Natural killer cell treated with Interleukin-12 subunit alpha and Interleukin-12 subunit beta and Interleukin-15 and Interleukin-18, amount 100 ng/mL, for 72 hours (primary cell): ENCODE data around the gene SPATS2. TPM values are rescaled to one million over a fixed set of nuclear protein-coding genes. Genes with fewer than 3 reads are reported as not detected.
"Not testable (repeated sequence)": the region's sequence is repeated elsewhere in the genome, so short reads cannot be mapped to it uniquely, and the experiment has no call there.

Experiments used
- ATAC-seq, 2 donors: fragments of 150-1000 bp; cut with Tn5 transposase in 1 of 2; sonication (Bioruptor Pico), chemical (Tn5 transposase) in 1 of 2; 2 replicates each; pipeline ENCODE4 v1.10.0; 2021
- DNase-seq: peaks from one replicate; pipeline ENCODE4 v3.0.0; 2022; ENCODE audit warnings: low spot score
- H3K27ac Mint-ChIP-seq, 2 donors: 1 replicate in 1 of 2; 2 replicates in 1 of 2; pipeline ENCODE4 v1.8.0; 2022; ENCODE audit warnings: mixed read lengths in 2 of 2, mild to moderate bottlenecking in 1 of 2, moderate library complexity in 1 of 2
- H3K27me3 Mint-ChIP-seq, 2 donors: 1 replicate in 1 of 2; 2 replicates in 1 of 2; pipeline ENCODE4 v1.8.0; 2022; ENCODE audit warnings: mixed read lengths in 2 of 2
- H3K36me3 Mint-ChIP-seq: one replicate; pipeline ENCODE4 v1.8.0; 2022; ENCODE audit warnings: mixed read lengths
- H3K4me1 Mint-ChIP-seq, 2 donors: 1 replicate in 1 of 2; 2 replicates in 1 of 2; pipeline ENCODE4 v1.8.0; 2022; ENCODE audit warnings: low read depth in 2 of 2, mixed read lengths in 2 of 2, mild to moderate bottlenecking in 1 of 2
- H3K4me3 Mint-ChIP-seq: one replicate; pipeline ENCODE4 v1.8.0; 2022; ENCODE audit warnings: mixed read lengths
- H3K9me3 Mint-ChIP-seq: 2 replicates; pipeline ENCODE4 v1.8.0; 2022; ENCODE audit warnings: mixed read lengths
- total RNA-seq, 2 donors: library from RNA; stranded (reverse); gene quantifications; one replicate each; pipeline ENCODE4 v1.2.3, GENCODE V29; 2022

SPATS2 gene
- total RNA-seq, 2 donors from 2014 or later: 13.7 to 21.1 TPM

DNA sequence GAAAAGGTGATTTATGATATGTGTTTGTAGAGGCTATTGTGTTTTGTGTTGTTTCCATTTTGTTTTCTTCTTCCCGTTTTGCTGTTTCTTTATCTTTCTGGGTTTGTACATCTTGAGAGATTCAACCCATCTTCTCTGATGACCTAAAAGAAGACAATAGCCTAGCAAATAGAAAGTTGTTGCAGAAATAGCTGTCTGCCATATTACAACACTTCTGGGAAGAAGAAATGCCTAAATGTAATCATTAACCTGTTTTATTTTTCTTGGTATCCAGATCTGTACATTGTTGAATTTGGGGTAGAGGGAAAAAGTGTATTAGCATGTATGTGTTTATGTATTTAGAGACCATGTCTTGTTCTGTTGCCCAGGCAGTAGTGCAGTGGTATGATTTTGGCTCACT is 50.3 kb downstream of the SPATS2 start:
- ATAC-seq: no peak
- no peaks in the 10 kb centered on the region for H3K27me3 Mint-ChIP-seq
- H3K9me3 Mint-ChIP-seq: no peaks in the 10 kb centered on the region
- no peak overlapping the region for H3K27ac Mint-ChIP-seq
- DNase-seq: no peak
- H3K36me3 Mint-ChIP-seq: no peaks in the 10 kb centered on the region
- no peak overlapping the region for H3K4me3 Mint-ChIP-seq
- H3K4me1 Mint-ChIP-seq: peaks cover 6% of the 10 kb centered on the region in 2 donors

DNA sequence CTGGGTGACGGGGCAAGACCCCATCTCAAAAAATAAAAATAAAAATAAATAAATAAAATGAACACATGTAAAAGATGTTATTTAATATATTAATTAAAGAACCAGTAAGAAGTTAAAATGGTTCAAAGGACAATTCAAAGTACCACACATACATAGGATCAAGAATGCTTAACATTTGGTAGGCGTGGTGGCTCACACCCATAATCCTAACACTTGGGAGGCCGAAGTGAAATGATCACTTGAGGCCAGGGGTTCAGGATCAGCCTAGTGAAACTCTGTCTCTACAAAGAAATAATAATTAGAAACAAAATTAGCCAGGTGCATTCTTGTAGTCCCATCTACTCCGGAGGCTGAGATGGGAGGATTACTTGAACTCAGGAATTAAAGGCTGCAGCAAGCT is 53.3 kb downstream of the SPATS2 start:
- DNase-seq (no peak), ATAC-seq (no peak)
- H3K4me1 Mint-ChIP-seq: peaks cover 6 to 7% of the 10 kb centered on the region in 2 donors
- H3K36me3 Mint-ChIP-seq: no peaks in the 10 kb centered on the region
- H3K27ac Mint-ChIP-seq: no peak overlapping the region
- no peak overlapping the region for H3K4me3 Mint-ChIP-seq
- no peaks in the 10 kb centered on the region for H3K27me3 Mint-ChIP-seq
- no peaks in the 10 kb centered on the region for H3K9me3 Mint-ChIP-seq

DNA sequence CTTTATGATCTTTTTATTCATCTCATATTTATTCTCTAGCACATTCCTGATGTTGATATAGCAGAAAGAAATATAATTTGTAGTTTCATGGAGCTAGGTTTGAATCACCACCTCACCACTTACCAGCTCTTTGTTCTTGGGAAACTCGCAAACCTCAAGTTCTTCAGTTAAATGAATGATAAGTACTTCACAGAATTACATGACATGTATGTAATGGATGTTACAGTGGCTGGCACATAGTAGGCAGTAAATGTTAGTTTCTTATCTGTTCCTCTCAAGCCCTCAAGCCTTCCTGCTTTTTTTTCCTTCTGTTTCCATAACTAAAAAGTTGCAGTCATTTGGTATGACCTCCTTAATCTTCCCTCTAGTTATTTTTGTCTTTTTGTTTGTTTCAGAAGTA is 54.9 kb downstream of the SPATS2 start:
- peaks cover 6 to 7% of the 10 kb centered on the region in 2 donors for H3K4me1 Mint-ChIP-seq
- H3K9me3 Mint-ChIP-seq: no peaks in the 10 kb centered on the region
- DNase-seq (no peak), ATAC-seq (no peak)
- no peaks in the 10 kb centered on the region for H3K36me3 Mint-ChIP-seq
- H3K27me3 Mint-ChIP-seq: no peaks in the 10 kb centered on the region
- no peak overlapping the region for H3K27ac Mint-ChIP-seq
- H3K4me3 Mint-ChIP-seq: no peak overlapping the region

DNA sequence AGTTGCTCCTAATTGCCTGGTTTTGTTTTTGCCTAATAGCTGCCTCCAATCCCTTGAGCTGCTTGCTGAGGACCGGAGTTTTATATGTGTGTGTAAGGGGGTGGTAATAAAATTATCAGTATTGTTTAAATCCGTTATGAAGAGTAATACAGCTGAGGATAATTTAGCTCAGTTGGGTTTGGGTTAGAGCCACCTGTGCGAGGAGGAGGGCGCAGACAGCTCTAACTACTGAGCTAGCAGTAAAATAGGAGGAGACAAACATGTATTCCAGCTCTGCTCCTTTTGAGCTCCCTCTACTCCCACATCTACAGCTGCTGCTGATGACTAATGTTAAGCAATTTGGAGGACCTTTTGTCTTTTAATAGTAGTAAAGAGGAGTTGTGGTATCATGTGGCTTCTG is 61.5 kb downstream of the SPATS2 start:
- no peak for ATAC-seq
- H3K4me1 Mint-ChIP-seq: no peaks in the 10 kb centered on the region
- H3K27ac Mint-ChIP-seq: no peak overlapping the region
- H3K27me3 Mint-ChIP-seq: no peaks in the 10 kb centered on the region
- DNase-seq: no peak
- H3K9me3 Mint-ChIP-seq: no peaks in the 10 kb centered on the region
- no peak overlapping the region for H3K4me3 Mint-ChIP-seq
- H3K36me3 Mint-ChIP-seq: no peaks in the 10 kb centered on the region

DNA sequence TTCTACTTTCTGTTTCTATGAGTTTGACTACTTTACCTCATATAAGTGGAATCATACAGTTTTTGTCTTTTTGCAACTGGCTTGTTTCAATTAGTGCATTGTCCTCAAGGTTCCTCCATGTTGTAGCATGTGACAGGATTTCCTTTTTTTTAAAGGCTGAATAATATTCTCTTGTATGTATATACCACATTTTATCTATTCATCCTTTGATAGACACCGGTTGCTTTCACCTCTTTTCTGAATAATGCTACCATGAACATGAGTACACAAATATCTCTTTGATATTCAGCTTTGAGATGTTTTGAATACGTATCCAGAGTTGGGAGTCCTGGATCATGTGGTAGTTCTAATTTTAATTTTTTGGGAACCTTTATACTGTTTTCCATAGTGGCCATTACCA is 65.4 kb downstream of the SPATS2 start:
- DNase-seq (no peak), ATAC-seq (no peak)
- H3K27me3 Mint-ChIP-seq: no peaks in the 10 kb centered on the region
- H3K9me3 Mint-ChIP-seq: no peaks in the 10 kb centered on the region
- H3K27ac Mint-ChIP-seq: no peak overlapping the region
- no peak overlapping the region for H3K4me3 Mint-ChIP-seq
- no peaks in the 10 kb centered on the region for H3K36me3 Mint-ChIP-seq
- no peaks in the 10 kb centered on the region for H3K4me1 Mint-ChIP-seq

DNA sequence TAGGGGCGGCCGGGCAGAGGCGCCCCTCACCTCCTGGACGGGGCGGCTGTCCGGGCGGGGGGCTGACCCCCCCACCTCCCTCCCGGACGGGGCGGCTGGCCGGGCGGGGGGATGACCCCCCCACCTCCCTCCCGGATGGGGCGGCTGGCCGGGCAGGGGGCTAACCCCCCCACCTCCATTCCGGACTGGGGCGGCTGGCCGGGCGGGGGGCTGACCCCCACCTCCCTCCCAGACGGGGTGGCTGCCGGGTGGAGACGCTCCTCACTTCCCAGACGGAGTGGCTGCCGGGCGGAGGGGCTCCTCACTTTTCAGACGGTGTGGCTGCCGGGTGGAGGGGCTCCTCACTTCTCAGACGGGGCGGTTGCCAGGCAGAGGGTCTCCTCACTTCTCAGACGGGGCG is 69.5 kb downstream of the SPATS2 start:
- not testable (repeated sequence) for H3K36me3 Mint-ChIP-seq, H3K9me3 Mint-ChIP-seq, H3K27ac Mint-ChIP-seq, ATAC-seq, H3K4me1 Mint-ChIP-seq, DNase-seq, H3K27me3 Mint-ChIP-seq, H3K4me3 Mint-ChIP-seq

DNA sequence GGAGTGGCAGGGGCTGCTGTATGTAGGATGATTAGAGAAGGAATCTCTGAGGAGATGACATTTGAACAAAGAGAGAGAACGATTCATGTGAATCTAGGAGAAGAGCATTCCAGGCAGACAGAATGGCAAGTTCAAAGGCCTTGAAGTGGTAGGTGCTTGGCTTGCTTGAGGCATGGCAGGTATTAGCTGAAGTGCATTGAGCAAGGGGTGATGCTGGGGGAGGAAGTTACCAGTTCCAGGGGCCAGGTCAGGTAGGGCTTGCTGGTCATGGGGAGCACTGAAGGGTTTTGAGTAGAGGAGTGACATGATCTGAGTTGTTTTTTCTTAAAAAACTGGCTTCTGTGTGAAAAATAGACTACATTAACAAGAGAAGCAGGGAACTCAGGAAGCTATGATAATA is 71.8 kb downstream of the SPATS2 start:
- DNase-seq (no peak), ATAC-seq (no peak)
- H3K4me3 Mint-ChIP-seq: no peak overlapping the region
- H3K27ac Mint-ChIP-seq: no peak overlapping the region
- no peaks in the 10 kb centered on the region for H3K9me3 Mint-ChIP-seq
- H3K4me1 Mint-ChIP-seq: peaks cover 0 to 3% of the 10 kb centered on the region in 2 donors
- no peaks in the 10 kb centered on the region for H3K36me3 Mint-ChIP-seq
- no peaks in the 10 kb centered on the region for H3K27me3 Mint-ChIP-seq

DNA sequence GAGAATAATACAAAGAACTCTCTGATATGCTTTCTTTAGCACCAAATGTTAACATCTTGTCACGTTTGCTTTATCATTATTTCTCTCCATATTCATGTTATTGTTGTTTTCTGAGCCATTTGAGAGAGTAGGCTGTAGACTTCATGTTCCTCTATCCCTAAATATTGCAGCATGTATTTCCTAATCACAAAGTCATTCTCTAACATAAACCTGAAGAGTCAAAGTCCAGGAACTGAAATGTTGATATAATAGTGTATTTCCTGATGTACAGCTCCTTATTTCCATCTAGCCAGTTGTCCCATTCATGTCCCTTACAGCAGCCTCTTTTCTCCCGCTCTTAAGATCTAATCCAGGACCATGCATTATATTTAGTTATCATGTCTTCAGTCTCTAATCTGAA is 72.8 kb downstream of the SPATS2 start:
- Mint-ChIP-seq H3K27me3 (no peaks in the 10 kb centered on the region), H3K36me3 (no peaks in the 10 kb centered on the region)

DNA sequence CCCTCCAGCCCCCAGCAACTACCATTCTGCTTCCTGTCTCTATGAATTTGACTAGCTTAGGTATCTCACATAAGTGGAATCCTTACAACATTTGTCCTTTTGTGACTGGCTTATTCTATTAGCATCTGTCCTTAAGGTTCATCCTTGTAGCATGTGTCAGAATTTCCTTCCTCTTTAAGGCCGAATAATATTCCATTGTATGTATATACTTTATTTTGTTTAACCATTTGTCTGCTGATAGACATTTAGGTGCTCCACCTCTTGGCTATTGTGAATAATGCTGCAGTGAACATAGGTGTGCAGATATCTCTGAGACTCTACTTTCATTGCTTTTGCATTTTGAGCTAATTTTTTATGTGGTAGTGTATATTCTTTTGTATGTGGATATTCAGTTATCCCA is 75.7 kb downstream of the SPATS2 start:
- ATAC-seq: no peak
- H3K27me3 Mint-ChIP-seq: no peaks in the 10 kb centered on the region

More for the DNA sequence above, 72.8 kb downstream of the SPATS2 start:
- Mint-ChIP-seq H3K4me3 (no peak overlapping the region), H3K4me1 (peaks cover 0 to 3% of the 10 kb centered on the region in 2 donors), H3K9me3 (no peaks in the 10 kb centered on the region), H3K27ac (no peak overlapping the region)
- ATAC-seq (no peak), DNase-seq (no peak)

DNA sequence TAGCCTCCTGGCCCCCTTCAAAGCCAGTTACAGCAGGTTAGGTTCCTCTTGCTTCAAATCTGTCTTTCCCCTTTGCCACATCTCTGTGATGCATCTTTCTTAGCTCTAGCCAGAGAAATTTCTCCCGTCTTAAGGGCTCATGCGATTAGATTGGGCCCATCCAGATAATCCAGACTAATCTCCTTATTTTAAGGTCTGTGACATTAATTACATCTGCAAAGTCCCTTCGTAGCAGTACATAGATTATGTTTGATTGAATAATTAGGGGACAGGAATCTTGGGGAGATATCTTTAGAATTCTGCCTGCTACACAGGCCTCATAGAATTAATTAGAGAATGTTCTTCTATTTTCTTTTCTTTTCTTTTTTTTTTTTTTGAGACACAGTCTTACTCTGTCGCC is 79.3 kb downstream of the SPATS2 start:
- Mint-ChIP-seq H3K9me3 (no peaks in the 10 kb centered on the region), H3K27me3 (no peaks in the 10 kb centered on the region), H3K4me1 (peaks cover under 1 to 7% of the 10 kb centered on the region in 2 donors), H3K36me3 (no peaks in the 10 kb centered on the region), H3K27ac (no peak overlapping the region), H3K4me3 (no peak overlapping the region)
- no peak for DNase-seq
- no peak for ATAC-seq

More for the DNA sequence above, 75.7 kb downstream of the SPATS2 start:
- no peaks in the 10 kb centered on the region for H3K9me3 Mint-ChIP-seq
- no peaks in the 10 kb centered on the region for H3K36me3 Mint-ChIP-seq
- peaks cover 0 to 3% of the 10 kb centered on the region in 2 donors for H3K4me1 Mint-ChIP-seq
- no peak overlapping the region for H3K4me3 Mint-ChIP-seq
- DNase-seq: no peak
- H3K27ac Mint-ChIP-seq: no peak overlapping the region

DNA sequence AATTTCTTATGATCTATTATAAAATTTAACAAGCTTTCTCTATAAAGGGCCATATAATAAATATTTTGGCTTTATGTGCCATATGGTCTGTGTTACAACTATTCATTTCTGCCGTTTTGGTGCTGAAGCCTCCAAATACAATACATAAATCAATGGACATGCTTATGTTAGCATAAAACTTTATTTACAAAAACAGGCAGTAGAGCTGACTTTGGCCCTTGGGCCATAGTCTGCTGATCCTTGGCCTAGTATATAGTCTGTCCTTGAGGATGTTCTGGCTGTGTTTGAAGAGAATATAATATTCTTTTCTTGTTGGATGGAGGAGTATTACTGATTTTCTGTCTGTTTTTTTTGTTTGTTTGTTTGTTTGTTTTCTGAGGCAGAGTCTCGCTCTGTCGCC is 81.6 kb downstream of the SPATS2 start:
- Mint-ChIP-seq H3K4me3 (no peak overlapping the region), H3K36me3 (no peaks in the 10 kb centered on the region), H3K27me3 (no peaks in the 10 kb centered on the region), H3K4me1 (peaks cover 10 to 12% of the 10 kb centered on the region in 2 donors), H3K9me3 (no peaks in the 10 kb centered on the region), H3K27ac (no peak overlapping the region)
- ATAC-seq (no peak), DNase-seq (no peak)

DNA sequence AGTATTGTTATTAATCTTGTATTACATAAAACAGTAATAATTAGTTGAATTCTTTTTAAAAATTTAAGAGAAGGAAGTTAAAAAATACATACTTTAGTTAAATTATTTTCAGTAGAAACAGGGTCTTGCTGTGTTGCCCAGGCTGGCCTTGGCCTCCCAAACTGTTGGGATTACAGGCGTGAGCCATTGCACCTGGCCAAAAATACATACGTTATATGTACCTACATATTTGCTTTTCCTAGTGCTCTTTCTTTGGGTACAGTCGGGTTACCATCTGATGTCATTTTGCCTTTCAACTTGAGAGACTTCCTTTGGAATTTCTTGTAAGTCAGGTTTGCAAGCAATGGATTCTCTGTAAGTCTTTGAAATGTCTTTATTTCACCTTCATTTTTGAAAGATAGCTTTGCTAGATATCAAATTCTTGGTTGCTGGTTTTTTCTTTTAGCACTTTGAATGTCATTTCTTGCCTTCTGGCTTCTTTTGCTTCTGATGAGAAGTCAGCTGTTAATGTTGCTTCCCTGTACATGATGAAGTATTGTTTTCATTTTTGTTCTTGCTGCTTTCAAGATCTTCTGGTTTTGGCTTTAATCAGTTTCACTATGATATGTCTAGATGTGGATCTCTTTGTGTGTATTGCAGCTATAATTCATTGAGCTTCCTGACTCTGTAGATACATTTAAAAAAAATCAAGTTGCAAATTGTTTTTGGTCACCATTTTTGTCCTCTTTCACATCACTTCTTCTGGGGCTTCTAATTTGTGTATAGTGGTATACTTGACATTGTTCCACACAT is 84.4 kb downstream of the SPATS2 start:
- ATAC-seq (peak; percentile 80 to 86), DNase-seq (no peak)
- Mint-ChIP-seq H3K4me1 (peaks cover 10 to 17% of the 10 kb centered on the region in 2 donors), H3K4me3 (peak overlapping the region; percentile 47), H3K27ac (peak overlapping the region; percentile 48 to 69), H3K27me3 (no peaks in the 10 kb centered on the region), H3K9me3 (no peaks in the 10 kb centered on the region), H3K36me3 (no peaks in the 10 kb centered on the region)

DNA sequence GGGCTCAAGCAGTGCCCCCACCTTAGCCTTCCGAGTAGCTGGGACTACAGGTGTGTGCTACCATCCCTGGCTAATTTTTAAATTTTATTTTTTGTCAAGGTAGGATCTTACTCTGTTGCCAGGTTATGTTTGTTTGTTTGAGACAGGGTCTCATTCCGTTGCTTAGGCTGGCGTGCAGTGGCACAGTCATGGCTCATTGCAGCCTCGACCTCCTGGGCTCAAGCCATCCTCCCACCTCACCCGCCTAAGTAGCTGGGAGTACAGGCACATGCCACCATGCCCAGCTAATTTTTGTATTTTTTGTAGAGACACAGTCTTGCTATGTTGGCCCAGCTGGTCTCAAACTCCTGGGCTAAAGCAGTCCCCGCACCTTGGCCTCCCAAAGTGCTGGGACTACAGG is 88.2 kb downstream of the SPATS2 start:
- H3K4me3 Mint-ChIP-seq: no peak overlapping the region

DNA sequence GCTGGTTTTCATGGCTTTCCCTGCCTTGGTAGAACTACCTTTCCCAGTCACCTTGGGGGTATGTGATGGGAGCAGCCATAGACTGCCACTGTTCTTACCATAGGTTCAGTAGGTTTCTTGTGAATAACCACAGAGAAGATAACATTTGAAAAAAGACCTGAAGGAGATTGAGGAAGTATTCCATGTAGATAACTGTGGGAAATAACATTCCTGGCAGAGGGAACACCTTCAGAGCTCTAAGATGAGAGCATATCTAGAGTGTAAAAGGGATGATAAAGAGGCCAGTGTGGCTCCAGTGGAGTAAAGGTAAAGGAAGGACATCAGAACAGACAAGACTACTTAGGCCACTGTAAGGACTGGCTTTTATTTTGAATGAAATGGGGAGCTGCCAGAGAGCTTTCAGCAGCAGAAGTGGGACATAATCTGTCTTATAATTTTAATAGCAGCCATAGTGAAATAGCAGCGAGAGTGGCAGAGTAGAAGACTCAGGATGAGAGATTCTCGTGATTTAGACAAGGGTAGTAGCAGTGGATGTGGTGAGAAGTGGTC is 88.9 kb downstream of the SPATS2 start:
- H3K4me1 Mint-ChIP-seq: peaks cover 7 to 17% of the 10 kb centered on the region in 2 donors
- DNase-seq (no peak), ATAC-seq (no peak)
- H3K27ac Mint-ChIP-seq: peak overlapping the region in 1 of 2 donors; percentile 15
- no peaks in the 10 kb centered on the region for H3K9me3 Mint-ChIP-seq
- H3K36me3 Mint-ChIP-seq: no peaks in the 10 kb centered on the region
- no peaks in the 10 kb centered on the region for H3K27me3 Mint-ChIP-seq
- no peak overlapping the region for H3K4me3 Mint-ChIP-seq

More for the DNA sequence above, 88.2 kb downstream of the SPATS2 start:
- Mint-ChIP-seq H3K9me3 (no peaks in the 10 kb centered on the region), H3K4me1 (peaks cover 7 to 17% of the 10 kb centered on the region in 2 donors), H3K36me3 (no peaks in the 10 kb centered on the region), H3K27ac (no peak overlapping the region), H3K27me3 (no peaks in the 10 kb centered on the region)
- DNase-seq (no peak), ATAC-seq (no peak)
